HG03558 (cell line): ENCODE data around the gene GLRA1.

Source experiments
- ATAC-seq: cut with Tn5 transposase; IDR thresholded peaks from one replicate; pipeline ENCODE4 v1.9.1; 2021; ENCODE audit warnings: moderate number of reproducible peaks; ENCODE audit not compliant: unreplicated experiment; ENCODE audit errors: extremely low read depth

Gene GLRA1

GRCh38 chr5:151924564-151925301, at the start of gene GLRA1:
Gene GLRA1, minus strand, starts transcription at chr5:151924851. Its CDS starts 302 bp downstream, at chr5:151924549.
- no peak for ATAC-seq

DNA sequence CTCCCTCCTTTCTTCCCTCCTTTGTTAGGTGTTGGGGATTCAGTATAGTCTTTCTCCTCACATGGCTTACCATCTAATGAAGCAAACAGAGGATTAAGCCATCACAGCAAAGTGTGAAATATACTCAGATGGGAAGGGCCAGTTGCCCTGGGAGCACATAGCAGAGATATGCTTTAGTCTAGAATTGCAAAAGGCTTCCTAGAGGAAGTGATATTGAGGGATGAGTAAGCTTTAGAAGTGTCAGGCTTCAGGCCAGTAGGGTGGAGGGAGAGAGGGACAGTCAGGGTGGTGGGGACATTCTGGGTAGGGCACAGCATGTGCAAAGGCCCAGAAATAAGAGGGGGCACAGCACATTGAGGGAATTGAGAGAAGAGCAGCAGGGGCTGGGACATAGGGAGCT, 46.2 kb upstream of the GLRA1 start:
- ATAC-seq: no peak

DNA sequence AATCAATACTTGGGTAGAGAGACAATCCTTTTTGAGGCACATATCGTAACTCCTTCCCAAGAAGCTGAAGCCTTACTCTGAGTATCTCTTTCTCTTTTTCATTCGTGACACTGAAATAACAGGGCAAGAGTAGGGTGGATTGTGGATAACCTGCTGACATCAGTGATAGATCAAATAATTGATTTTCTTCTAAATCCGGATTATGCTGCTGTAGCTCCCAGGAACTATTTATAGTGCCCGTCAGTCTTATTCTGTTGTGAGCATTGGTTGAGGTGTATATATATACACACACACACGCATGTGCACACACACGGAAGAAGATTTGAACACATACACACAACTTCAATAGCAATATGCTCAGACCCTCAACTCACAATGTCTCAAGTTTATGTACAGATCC, 43.2 kb upstream of the GLRA1 start:
- no peak for ATAC-seq

GRCh38 chr5:151966046-151966445, 41.4 kb upstream of the GLRA1 start:
- no peak for ATAC-seq

DNA sequence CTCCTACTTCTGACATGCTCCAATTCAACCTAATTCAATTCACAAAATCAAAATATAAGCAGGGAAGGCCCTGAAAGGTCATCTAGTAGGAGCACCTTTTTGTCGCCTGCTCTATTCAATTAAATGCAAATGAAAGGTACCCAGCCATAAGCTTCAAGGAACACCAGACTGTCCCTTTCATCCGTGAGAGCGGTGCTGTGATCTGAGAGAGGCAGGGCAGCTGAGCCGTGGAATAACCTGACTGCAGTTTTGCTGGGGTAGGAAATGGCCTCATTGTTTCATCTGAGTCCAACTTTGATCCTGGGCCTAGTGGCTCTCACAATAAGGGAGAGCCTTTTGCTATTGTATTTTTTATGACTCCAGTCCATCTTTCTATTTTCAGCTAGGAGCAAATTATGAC, 39.8 kb upstream of the GLRA1 start:
- ATAC-seq: no peak

DNA sequence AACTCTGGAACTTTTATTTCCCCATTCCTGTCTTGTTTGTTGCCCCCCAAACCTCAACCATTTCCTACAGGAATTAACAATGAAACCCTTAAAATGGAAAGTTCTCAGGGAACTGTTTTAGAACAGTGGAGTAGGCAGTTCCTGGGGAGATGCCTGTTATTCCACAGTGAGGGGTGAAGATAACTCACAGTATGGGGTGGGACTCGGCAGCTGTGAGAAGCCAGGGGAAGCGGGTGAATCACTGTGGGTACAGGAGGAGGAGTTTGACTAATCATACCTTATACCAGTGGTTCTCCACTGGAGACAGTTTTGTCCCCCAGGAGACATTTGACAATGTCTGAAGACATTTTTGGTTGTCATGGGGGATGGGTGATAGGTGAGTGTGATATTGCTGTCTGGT, 36.9 kb upstream of the GLRA1 start:
- no peak for ATAC-seq

DNA sequence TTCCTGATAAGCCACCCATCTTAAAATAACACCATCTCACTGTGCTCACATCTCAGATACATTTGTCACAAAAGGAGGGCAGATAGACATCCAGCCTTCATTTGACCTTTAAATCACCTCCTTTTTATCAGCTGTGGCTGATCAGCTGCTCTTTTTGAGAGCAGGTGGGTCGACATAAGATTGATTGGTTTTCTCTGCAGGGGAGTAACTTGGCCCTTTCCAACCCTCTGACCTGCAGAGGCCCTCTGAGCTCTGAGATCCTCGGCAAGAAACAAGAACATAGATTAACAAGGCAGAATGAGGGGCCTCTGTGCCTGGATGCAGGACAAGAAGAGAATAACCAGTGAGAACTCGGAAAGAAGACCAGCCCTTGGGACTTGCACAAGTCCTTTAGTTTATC, 33.5 kb upstream of the GLRA1 start:
- no peak for ATAC-seq

- no peak for ATAC-seq
Measured at GRCh38 chr5:151956725-151957124, 32.1 kb upstream of the GLRA1 start.

DNA sequence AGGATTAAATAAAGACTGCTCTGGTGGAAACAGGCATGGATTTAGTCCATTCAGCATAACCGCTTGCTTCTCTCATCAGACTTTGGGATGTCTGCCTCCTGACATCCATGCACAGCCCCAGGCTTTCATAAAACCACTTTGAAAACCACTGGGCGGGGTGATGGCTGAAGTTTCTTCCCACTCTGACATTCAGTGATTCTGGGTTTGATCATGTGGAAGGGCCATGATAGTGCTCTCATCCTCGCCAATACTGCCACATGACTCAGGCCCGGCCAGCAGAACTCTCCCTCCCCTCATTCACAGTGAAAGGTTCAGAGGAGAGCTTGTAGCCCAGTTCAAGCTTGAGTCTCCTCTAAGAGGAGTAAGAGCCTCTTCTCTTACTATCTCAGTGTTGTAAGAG, 29.6 kb upstream of the GLRA1 start:
- ATAC-seq: no peak

GRCh38 chr5:151953833-151954232, 29.2 kb upstream of the GLRA1 start:
- no peak for ATAC-seq

DNA sequence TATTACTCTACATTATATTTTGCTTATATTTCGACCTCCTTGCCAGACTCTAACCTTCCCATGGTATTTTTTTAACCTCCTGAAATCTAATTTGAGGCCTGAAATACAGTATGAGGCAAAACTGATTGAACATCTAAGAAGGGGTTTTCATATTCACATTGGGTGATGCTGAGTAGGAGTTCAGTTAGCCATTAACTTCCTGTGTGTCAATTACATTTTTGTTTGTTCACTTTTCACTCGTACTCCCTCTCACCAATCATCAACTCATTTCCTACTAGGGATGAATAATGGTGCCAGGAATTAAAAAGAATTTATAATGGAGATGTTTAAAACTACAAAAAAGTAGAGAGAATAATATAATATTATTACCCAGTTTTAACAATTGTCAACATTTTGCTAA, 27.6 kb upstream of the GLRA1 start:
- no peak for ATAC-seq

DNA sequence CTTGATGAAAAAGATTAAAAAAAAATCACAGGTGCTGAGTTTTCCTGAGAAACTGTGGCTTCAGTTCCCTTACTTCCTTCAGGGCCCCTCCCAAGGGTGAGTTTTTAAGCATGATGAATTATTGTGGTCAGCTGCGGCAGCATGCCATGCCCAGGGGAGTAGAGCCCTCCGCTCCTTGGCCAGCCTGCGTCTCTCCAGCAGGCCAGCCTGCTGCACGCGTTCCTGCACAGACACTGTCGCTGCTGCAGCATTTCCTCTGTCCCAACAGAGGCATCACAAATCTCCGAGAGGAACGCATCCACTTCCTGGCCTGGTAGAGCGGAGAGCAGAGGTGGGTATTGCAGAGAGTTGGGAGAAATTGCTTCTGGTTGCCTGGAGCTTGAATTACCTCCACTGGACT, 26.1 kb upstream of the GLRA1 start:
- no peak for ATAC-seq

DNA sequence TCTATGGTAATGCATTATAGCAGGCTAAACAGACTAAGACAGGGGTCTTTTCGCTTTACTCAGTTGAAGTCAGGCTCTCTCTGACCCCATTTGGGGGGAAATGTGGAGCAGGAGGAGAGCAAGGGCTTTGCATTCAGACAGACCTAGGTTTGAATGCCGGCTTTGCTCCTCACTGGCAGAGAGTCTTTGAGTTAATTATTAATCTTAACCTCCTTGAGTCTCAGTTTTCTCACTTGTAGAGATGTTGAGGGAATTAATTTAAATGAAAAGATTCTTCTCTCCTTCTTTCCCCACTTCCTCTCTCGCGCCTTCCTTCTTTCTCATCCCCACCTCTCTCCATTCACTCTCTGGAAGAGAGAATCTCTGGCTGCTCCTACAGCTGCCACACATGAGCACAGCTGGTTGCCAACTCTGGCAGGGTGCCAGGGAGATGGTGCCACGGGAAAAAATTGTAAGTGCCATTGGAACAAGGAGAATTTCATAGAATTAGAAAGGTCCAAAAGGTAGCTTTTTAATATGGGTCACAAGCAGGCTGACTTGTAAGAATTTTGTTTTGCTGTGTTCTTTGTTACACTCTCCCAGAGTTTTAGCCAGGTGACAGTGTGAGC, 25.2 kb upstream of the GLRA1 start:
- no peak for ATAC-seq

GRCh38 chr5:151949113-151949512, 24.5 kb upstream of the GLRA1 start:
- ATAC-seq: no peak

DNA sequence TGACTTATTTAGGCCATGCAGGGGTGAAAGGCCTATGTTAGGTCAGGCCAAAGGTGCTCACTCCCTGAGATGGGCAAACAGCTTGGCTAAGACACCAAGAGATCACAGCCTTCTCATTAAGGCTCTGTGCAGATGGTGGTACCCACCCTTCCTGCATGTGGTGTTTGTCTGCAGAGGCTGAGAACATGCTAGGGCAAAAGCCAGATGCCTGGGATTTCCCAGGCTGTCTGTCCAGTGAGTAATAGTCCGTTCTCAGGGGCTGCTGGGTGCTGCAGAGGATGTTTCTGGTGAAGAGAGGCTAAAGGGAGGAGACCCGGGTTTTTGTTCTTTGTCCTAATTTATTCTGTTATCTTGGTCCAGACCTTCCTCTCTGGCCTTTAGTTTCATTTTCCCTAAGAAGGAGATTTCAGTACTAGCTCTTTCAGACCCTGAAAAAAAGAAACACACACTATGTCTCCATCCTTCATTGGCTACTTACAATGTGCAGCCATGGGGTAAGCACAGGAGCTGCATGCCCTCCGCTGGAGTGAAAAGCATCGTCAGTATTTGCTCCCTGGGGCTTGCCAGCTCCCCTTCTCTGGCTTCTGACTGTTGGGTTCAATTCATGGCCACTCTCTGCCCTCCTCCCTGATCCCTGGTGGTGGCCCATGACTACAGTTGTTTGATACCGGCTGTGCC, 23.4 kb upstream of the GLRA1 start:
- no peak for ATAC-seq

DNA sequence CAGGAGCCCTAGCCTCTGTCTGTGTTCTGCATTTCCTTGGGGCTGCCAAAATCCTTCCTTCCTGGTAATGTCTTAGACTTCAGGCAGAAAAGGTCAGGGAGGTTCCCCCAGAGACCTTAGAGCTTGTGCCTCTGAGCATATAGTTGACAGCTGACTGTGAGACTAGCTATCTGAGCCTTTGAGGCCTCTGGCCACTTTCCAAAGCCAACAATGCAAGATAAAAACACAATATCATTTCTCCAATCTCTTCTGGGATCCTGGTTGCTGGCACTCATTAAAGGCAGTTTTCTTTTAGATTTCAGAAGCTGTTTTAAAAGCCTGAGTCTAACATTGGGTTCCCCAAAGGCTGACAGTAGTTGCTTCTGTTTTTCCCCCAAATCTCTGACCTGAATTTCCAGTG, 13.2 kb upstream of the GLRA1 start:
- ATAC-seq: no peak

DNA sequence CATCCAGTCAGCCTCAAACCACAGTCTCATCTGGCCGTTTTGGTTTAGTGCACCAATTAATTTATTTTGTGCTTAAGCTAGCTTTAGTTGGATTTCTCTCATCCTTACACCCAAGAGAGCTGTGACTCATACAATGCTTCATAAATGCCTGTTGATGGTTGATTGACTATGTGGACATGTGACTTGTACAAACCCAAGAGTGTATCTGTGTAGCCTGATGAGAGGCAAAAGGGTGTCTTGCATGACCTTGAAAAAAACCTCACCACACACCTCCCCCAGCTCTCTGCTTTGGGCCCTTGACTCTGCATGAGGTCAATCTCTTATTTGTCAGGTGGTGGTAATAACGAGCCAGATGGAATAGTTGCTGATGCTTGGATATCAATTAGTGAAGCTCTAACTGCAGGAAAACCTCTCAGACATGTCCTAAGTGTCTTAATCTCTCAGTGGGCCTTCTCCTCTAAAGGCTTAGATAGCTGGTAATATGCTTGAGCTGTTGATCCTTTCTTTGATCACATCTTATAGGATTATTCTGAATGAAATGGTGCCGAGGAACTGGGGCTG, 10.6 kb upstream of the GLRA1 start:
- ATAC-seq: no peak

DNA sequence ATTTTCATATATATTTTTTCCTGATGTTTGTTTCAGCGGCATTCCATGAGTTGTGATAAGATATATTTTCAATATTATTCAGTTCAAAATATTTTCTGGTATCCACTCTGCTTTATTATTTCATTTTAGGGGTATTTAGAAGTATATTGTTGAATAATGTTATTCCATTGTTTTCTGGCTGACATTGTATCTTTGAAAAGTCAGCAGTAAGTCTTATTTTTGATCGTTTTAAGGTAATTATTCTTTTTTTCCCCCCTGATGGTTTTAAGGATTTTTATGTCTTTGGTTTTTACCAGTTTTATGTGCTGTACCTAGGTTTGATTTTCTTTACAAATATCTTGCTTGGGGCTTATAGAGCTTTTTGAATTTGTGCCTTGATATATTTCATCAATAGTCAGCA, 6.6 kb upstream of the GLRA1 start:
- no peak for ATAC-seq

GRCh38 chr5:151926188-151926587, 1.5 kb upstream of the GLRA1 start:
- no peak for ATAC-seq

GRCh38 chr5:151925340-151925739, 689 bp upstream of the GLRA1 start:
- ATAC-seq: no peak

- no peak for ATAC-seq
Measured at GRCh38 chr5:151923866-151924476, 680 bp downstream of the GLRA1 start.
